ENCODE measurements around the gene NMRAL1. TPM values are rescaled to one million over a fixed set of nuclear protein-coding genes. Genes with fewer than 3 reads are reported as not detected.
A peak's percentile ranks its signal among the peaks of the same experiment; 100 is the strongest.

NMRAL1 gene
- total and polyA plus RNA-seq, 10 of the 15 experiments (the other 5 are each of a cell fraction or from before 2014, with no cell fraction given) = 4.8 to 102 (median 62.5) TPM

DNA sequence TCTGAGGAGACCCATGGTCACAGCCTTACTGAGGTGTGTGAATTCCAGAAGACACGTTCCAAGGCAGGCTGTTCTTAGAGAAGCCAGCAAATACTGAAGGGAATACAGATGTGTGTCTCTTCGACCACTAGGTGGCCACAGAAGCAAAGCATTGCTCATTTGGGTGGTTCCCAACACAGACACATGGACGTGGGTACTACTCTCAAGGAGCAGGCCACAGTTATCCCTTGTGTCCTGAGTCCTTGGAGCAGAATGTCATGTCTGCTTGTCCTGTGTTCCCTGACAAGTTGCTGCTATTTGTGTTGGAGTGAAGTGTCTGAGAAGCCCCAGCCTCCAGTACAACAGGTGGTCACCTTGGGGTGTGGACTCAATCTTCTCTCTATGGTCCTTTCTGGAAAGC, 32.0 kb upstream of the NMRAL1 start:
- DNase-seq (ENCODE audit: low read depth, low spot score) (peak; percentile 39), FAIRE-seq (peak; percentile 97), ATAC-seq (peak; percentile 92)
- intact Hi-C loops (cut with micrococcal nuclease; ENCODE audit: unreplicated experiment) = loop anchor here (1.0 to 2.0 kb wide), 2 partner anchors 42 to 78 kb away; no protein-coding TSS in a partner anchor
- ChIA-PET SMC1A (ENCODE audit: uncharacterized antibody, unreplicated experiment) (interaction anchor here (1.0 to 4.0 kb wide), 14 partner anchors 8 to 143 kb away, joined by 3 to 41 read pairs (median 6); partner anchors contain the start of genes CDIP1, HMOX2 and MGRN1), CTCF (interaction anchor here (0.7 to 6.5 kb wide), 33 partner anchors 9 to 148 kb away, joined by 3 to 90 read pairs (median 6); partner anchors contain the start of genes CDIP1, CORO7, HMOX2 and MGRN1), RAD21 (ENCODE audit: unreplicated experiment) (interaction anchor here (0.9 to 4.1 kb wide), 9 partner anchors 8 to 118 kb away, joined by 3 to 26 read pairs (median 12); partner anchors contain the start of genes CDIP1, HMOX2 and MGRN1), POLR2A (interaction anchor here (0.6 to 2.2 kb wide), 7 partner anchors 30 to 119 kb away, joined by 3 to 11 read pairs (median 6); partner anchors contain the start of genes HMOX2 and MGRN1)
- BruUV-seq (replicated peaks) = no TSS peak
- in situ Hi-C loops (cut with MboI) = no loop called here
- no peak overlapping the region for H3K9ac ChIP-seq (ENCODE audit: control insufficient read depth, insufficient read depth, low read length)
- no peaks in the 10 kb centered on the region for H3K9me3 ChIP-seq (replicated peaks; ENCODE audit: control insufficient read depth, insufficient read depth, low read length)
- peaks cover 17 to 31% of the 10 kb centered on the region in 2 experiments; a peak in 3 of 4 replicates for H3K36me3 ChIP-seq (ENCODE audit: control insufficient read depth in 2 of 2, insufficient read depth in 2 of 2, low read length in 1 of 2)
- H4K20me1 ChIP-seq (ENCODE audit: control insufficient read depth, insufficient read depth) = no peaks in the 10 kb centered on the region
- TF ChIP-seq, protein P1, sequence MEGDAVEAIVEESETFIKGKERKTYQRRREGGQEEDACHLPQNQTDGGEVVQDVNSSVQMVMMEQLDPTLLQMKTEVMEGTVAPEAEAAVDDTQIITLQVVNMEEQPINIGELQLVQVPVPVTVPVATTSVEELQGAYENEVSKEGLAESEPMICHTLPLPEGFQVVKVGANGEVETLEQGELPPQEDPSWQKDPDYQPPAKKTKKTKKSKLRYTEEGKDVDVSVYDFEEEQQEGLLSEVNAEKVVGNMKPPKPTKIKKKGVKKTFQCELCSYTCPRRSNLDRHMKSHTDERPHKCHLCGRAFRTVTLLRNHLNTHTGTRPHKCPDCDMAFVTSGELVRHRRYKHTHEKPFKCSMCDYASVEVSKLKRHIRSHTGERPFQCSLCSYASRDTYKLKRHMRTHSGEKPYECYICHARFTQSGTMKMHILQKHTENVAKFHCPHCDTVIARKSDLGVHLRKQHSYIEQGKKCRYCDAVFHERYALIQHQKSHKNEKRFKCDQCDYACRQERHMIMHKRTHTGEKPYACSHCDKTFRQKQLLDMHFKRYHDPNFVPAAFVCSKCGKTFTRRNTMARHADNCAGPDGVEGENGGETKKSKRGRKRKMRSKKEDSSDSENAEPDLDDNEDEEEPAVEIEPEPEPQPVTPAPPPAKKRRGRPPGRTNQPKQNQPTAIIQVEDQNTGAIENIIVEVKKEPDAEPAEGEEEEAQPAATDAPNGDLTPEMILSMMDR (IDR thresholded peaks at IDR 0.05 in 2 of 3, conservative IDR thresholded peaks at IDR 0.05 in 1 of 3; ENCODE audit: control insufficient read depth in 2 of 3, extremely low read depth in 1 of 3, insufficient read depth in 1 of 3, low read depth in 3 of 3, low read length in 3 of 3) = peak; percentile 85 to 93 (median 93)
- TF ChIP-seq NR2C2 (IDR thresholded peaks at IDR 0.05; ENCODE audit: borderline replicate concordance, control insufficient read depth, insufficient read length, low read depth) (no peak), ZNF384 (IDR thresholded peaks at IDR 0.05; ENCODE audit: borderline replicate concordance, low read depth, low read length) (peak; percentile 25; the same call in 1 of the 2 replicates), SMARCA5 (IDR thresholded peaks at IDR 0.05) (peak; percentile 71), YY1 (IDR thresholded peaks at IDR 0.05; ENCODE audit: low read depth, low read length) (peak; percentile 69; the same call in 1 of the 2 replicates), RAD21 (IDR thresholded peaks at IDR 0.05; ENCODE audit: insufficient read depth, low read depth, low read length) (peak; percentile 95), RUNX3 (IDR thresholded peaks at IDR 0.05; ENCODE audit: low read length) (peak; percentile 37; the same call in 1 of the 2 replicates), IKZF1 (conservative IDR thresholded peaks at IDR 0.05) (0 out of 2 replicates have a peak, but pooled peaks have one; percentile 28), SMC3 (IDR thresholded peaks at IDR 0.05; ENCODE audit: borderline replicate concordance, low read length) (peak; percentile 78), MXI1 (IDR thresholded peaks at IDR 0.05; ENCODE audit: low read depth, low read length) (peak; percentile 39; the same call in 1 of the 2 replicates), HDGF (IDR thresholded peaks at IDR 0.05) (0 out of 2 replicates have a peak, but pooled peaks have one; percentile 43), EED (IDR thresholded peaks at IDR 0.05; ENCODE audit: low read depth) (0 out of 2 replicates have a peak, but pooled peaks have one; percentile 37), ZNF207 (IDR thresholded peaks at IDR 0.05; ENCODE audit: borderline replicate concordance) (no peak)
- TF ChIP-seq, protein P2, sequence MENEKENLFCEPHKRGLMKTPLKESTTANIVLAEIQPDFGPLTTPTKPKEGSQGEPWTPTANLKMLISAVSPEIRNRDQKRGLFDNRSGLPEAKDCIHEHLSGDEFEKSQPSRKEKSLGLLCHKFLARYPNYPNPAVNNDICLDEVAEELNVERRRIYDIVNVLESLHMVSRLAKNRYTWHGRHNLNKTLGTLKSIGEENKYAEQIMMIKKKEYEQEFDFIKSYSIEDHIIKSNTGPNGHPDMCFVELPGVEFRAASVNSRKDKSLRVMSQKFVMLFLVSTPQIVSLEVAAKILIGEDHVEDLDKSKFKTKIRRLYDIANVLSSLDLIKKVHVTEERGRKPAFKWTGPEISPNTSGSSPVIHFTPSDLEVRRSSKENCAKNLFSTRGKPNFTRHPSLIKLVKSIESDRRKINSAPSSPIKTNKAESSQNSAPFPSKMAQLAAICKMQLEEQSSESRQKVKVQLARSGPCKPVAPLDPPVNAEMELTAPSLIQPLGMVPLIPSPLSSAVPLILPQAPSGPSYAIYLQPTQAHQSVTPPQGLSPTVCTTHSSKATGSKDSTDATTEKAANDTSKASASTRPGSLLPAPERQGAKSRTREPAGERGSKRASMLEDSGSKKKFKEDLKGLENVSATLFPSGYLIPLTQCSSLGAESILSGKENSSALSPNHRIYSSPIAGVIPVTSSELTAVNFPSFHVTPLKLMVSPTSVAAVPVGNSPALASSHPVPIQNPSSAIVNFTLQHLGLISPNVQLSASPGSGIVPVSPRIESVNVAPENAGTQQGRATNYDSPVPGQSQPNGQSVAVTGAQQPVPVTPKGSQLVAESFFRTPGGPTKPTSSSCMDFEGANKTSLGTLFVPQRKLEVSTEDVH (IDR thresholded peaks at IDR 0.05; ENCODE audit: low read depth, partially characterized antibody) = no peak
- TF ChIP-seq, protein P3, sequence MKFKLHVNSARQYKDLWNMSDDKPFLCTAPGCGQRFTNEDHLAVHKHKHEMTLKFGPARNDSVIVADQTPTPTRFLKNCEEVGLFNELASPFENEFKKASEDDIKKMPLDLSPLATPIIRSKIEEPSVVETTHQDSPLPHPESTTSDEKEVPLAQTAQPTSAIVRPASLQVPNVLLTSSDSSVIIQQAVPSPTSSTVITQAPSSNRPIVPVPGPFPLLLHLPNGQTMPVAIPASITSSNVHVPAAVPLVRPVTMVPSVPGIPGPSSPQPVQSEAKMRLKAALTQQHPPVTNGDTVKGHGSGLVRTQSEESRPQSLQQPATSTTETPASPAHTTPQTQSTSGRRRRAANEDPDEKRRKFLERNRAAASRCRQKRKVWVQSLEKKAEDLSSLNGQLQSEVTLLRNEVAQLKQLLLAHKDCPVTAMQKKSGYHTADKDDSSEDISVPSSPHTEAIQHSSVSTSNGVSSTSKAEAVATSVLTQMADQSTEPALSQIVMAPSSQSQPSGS (IDR thresholded peaks at IDR 0.05; ENCODE audit: low read length) = no peak
- H3K4me1 ChIP-seq (ENCODE audit: control insufficient read depth, insufficient read depth, low read length) = peaks cover 20% of the 10 kb centered on the region
- H3K4me3 ChIP-seq = no peak overlapping the region
- no peak overlapping the region for H2AFZ ChIP-seq (ENCODE audit: control insufficient read depth, low read depth, low read length)
- peak overlapping the region; percentile 79; the same call in 1 of the 2 replicates for H3K27ac ChIP-seq (ENCODE audit: control insufficient read depth, insufficient read depth)
- WGBS (ENCODE audit: insufficient coverage, insufficient replicate concordance, low lambda C conversion rate, missing lambda C conversion rate) = 1% methylated on average over 3 of the region's 3 CpGs
- H3K79me2 ChIP-seq (ENCODE audit: control insufficient read depth, insufficient read depth, low read length) = peaks cover 2% of the 10 kb centered on the region
- no peaks in the 10 kb centered on the region for H3K27me3 ChIP-seq (replicated peaks in 1 of 2; ENCODE audit: control insufficient read depth in 2 of 2, insufficient read depth in 2 of 2, low read length in 1 of 2)
- peak overlapping the region; percentile 82; the same call in 1 of the 2 replicates for H3K4me2 ChIP-seq (ENCODE audit: control insufficient read depth, insufficient read depth)

All from GM12878 (cell line).